DND-41 (cell line): ENCODE data around the gene IGSF22.

Experiments used
- CTCF ChIP-seq: IDR thresholded peaks from 2 replicates; pipeline ENCODE4 v1.5.1; 2012; ENCODE audit warnings: borderline replicate concordance, low read length, moderate library complexity, mild to moderate bottlenecking; ENCODE audit not compliant: poor library complexity, severe bottlenecking; ENCODE audit errors: extremely low read depth
- EZH2 ChIP-seq: IDR thresholded peaks from 3 replicates; pipeline ENCODE4 v1.6.1; 2012; ENCODE audit warnings: borderline replicate concordance, low read depth, mild to moderate bottlenecking, moderate library complexity, low read length, inconsistent platforms; ENCODE audit not compliant: severe bottlenecking

DNA sequence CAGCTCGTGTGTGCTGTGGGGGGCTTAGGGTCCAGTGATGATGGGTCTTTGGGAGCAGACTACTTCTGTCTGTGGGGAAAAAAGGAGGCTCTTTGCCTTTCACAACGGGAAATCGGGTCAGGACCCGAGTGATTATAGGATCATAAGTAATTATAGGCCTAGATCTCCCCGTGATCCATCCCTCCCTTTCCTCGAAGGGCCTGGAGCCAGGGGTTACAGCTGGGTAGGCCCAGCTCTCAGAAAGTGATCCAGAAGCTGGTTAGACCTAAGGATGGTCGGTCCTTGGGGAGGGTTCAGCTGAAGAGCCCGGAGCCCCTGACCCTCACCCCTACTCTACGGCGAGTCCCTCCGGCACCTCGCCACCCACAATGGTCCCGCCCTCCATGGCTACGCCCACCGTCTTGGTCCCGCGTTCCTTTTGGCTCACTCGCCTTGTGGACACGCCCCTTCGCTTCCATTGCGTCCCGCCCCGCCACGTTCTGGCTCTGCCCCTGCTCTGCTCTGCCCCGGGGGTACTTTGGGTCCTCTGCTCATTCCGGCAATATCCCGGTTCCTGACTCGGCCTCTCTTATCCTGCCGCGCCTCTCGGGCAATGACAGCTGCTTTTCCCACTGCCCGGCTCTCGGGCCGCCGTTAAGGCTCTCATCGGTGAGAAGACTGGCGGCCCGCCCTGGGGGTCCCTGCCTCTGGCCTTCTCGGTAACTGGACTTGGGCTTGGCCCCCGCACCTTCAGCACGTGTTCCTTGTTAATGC is 5.0 kb downstream of the IGSF22 start:
- TF ChIP-seq CTCF = no peak
- TF ChIP-seq EZH2 = no peak
